ENCODE measurements around the gene OMD. TPM values are rescaled to one million over a fixed set of nuclear protein-coding genes. Genes with fewer than 3 reads are reported as not detected.

The OMD gene
- total and polyA plus RNA-seq, 8 donors: 0.47 to 8.5 (median 1.1) TPM

GRCh38 chr9:92385953-92386352, 38.3 kb downstream of the OMD start:
- Histone ChIP-seq H3K4me3 (no peak overlapping the region), H3K4me1 (no peaks in the 10 kb centered on the region), H3K27me3 (no peaks in the 10 kb centered on the region), H3K36me3 (no peaks in the 10 kb centered on the region), H3K27ac (no peak overlapping the region), H3K9me3 (no peaks in the 10 kb centered on the region)
- ATAC-seq: no peak
- no peak for DNase-seq
- intact Hi-C loops (cut with DNase I): no loop called here
- TF ChIP-seq CTCF (IDR thresholded peaks at IDR 0.05): no peak

- Histone ChIP-seq H3K27ac (no peak overlapping the region), H3K36me3 (no peaks in the 10 kb centered on the region), H3K4me3 (no peak overlapping the region), H3K9me3 (no peaks in the 10 kb centered on the region), H3K27me3 (no peaks in the 10 kb centered on the region), H3K4me1 (no peaks in the 10 kb centered on the region)
- TF ChIP-seq CTCF (IDR thresholded peaks at IDR 0.05): no peak
- intact Hi-C loops (cut with DNase I): no loop called here
- no peak for DNase-seq
- ATAC-seq: no peak
These were observed 38.8 kb downstream of the OMD start for GRCh38 chr9:92385477-92385876.

- ATAC-seq: no peak
These were observed 39.3 kb downstream of the OMD start for GRCh38 chr9:92385001-92385400.

GRCh38 chr9:92384375-92384774, 39.9 kb downstream of the OMD start:
- H3K9me3 ChIP-seq: no peaks in the 10 kb centered on the region
- no peaks in the 10 kb centered on the region for H3K4me1 ChIP-seq
- no peak overlapping the region for H3K4me3 ChIP-seq
- ATAC-seq: no peak
- intact Hi-C loops (cut with DNase I): no loop called here
- H3K36me3 ChIP-seq: no peaks in the 10 kb centered on the region
- no peaks in the 10 kb centered on the region for H3K27me3 ChIP-seq
- no peak for DNase-seq
- no peak overlapping the region for H3K27ac ChIP-seq
- no peak for TF ChIP-seq CTCF (IDR thresholded peaks at IDR 0.05)

More at GRCh38 chr9:92385001-92385400, 39.3 kb downstream of the OMD start:
- Histone ChIP-seq H3K4me1 (no peaks in the 10 kb centered on the region), H3K4me3 (no peak overlapping the region), H3K27ac (no peak overlapping the region), H3K36me3 (no peaks in the 10 kb centered on the region), H3K9me3 (no peaks in the 10 kb centered on the region), H3K27me3 (no peaks in the 10 kb centered on the region)
- DNase-seq: no peak
- intact Hi-C loops (cut with DNase I): no loop called here
- no peak for TF ChIP-seq CTCF (IDR thresholded peaks at IDR 0.05)

GRCh38 chr9:92381775-92382174, 42.5 kb downstream of the OMD start:
- DNase-seq (no peak), ATAC-seq (no peak)
- Histone ChIP-seq H3K9me3 (no peaks in the 10 kb centered on the region), H3K36me3 (no peaks in the 10 kb centered on the region), H3K27ac (no peak overlapping the region), H3K4me3 (no peak overlapping the region), H3K27me3 (no peaks in the 10 kb centered on the region), H3K4me1 (no peaks in the 10 kb centered on the region)
- TF ChIP-seq CTCF (IDR thresholded peaks at IDR 0.05): no peak
- intact Hi-C loops (cut with DNase I): no loop called here

All from left lung (tissue), 10 donors.